K562 (cell line): ENCODE results near the gene CREB3L2. TPM values are rescaled to one million over a fixed set of nuclear protein-coding genes. Genes with fewer than 3 reads are reported as not detected.

Experiments
- CBFA2T2 ChIP-seq: fragments of 450-650 bp; conservative IDR thresholded peaks from 2 replicates; pipeline ENCODE4 v1.6.1; 2017; ENCODE audit warnings: mild to moderate bottlenecking
- EWSR1 ChIP-seq: fragments of 450-650 bp; IDR thresholded peaks from 2 replicates; pipeline ENCODE4 v1.6.1; 2018; ENCODE audit warnings: borderline replicate concordance, mild to moderate bottlenecking, low read depth, moderate library complexity; ENCODE audit not compliant: partially characterized antibody
- PCBP2 ChIP-seq: fragments of 200-400 bp; formaldehyde crosslinking; IDR thresholded peaks from 2 replicates; pipeline ENCODE4 v1.6.1; 2018; ENCODE audit warnings: low read length, low read depth, mild to moderate bottlenecking, moderate library complexity; ENCODE audit not compliant: poor library complexity, severe bottlenecking
- POLR3G ChIP-seq: IDR thresholded peaks from 2 replicates; pipeline ENCODE4 v1.6.1; 2011; ENCODE audit not compliant: insufficient read length, insufficient replicate concordance; ENCODE audit errors: extremely low read depth
- PPARD ChIP-seq: fragments of 250-450 bp; sonication (Bioruptor Pico); IDR thresholded peaks from 2 replicates; pipeline ENCODE4 v1.8.0; 2022; ENCODE audit warnings: inconsistent platforms, mild to moderate bottlenecking, moderate library complexity
- RHOXF2B ChIP-seq: fragments of 250-450 bp; sonication (Bioruptor Pico); conservative IDR thresholded peaks from 2 replicates; pipeline ENCODE4 v1.5.1; 2021
- SRSF3 ChIP-seq: fragments of 200-400 bp; formaldehyde crosslinking; IDR thresholded peaks from 2 replicates; pipeline ENCODE4 v1.6.1; 2016; ENCODE audit warnings: mild to moderate bottlenecking, low read length, moderate library complexity; ENCODE audit not compliant: insufficient read depth
- TCF3 ChIP-seq: sonication (generic); formaldehyde crosslinking; IDR thresholded peaks from 2 replicates; pipeline ENCODE4 v1.4.0; 2020; ENCODE audit warnings: mild to moderate bottlenecking, missing genetic modification reagents
- ZNF121 ChIP-seq: sonication (generic); formaldehyde crosslinking; conservative IDR thresholded peaks from 2 replicates; pipeline ENCODE4 v1.8.0; 2022; ENCODE audit warnings: missing genetic modification reagents
- ZNF3 ChIP-seq: fragments of 250-450 bp; sonication (Bioruptor Pico); IDR thresholded peaks from 2 replicates; pipeline ENCODE4 v1.5.0; 2021; ENCODE audit warnings: mild to moderate bottlenecking, moderate library complexity
- polyA plus RNA-seq, 8 experiments: library from polyadenylated mRNA; depleted of rRNA in 4 of 8; stranded (reverse) in 5 of 8; unstranded in 3 of 8; fragments of >200 nt; fragmentation: Nextera tagmentation in 2 of 8; fragmentation: Illumina TruSeq in 1 of 8; extraction: Ambion mirVana in 2 of 8; extraction: Trizol in 1 of 8; gene quantifications; 2 replicates each; pipeline versions ENCODE4 v1.2.1 to v1.2.3, GENCODE V29; 2011 to 2014; ENCODE audit warnings: inconsistent platforms in 1 of 8, missing spikeins in 1 of 8
- total RNA-seq, 7 experiments: library from RNA; depleted of rRNA in 6 of 7; stranded (reverse); fragments of >200 nt in 6 of 7; fragmentation: Illumina TruSeq in 2 of 7; extraction: Trizol in 2 of 7; gene quantifications; 2 replicates each; pipeline versions ENCODE4 v1.2.1 to v1.2.3, GENCODE V29; 2011 to 2021; ENCODE audit warnings: low replicate concordance in 1 of 7
- TF ChIP-seq, protein P1 (sequence below): fragments of 150-350 bp; IDR thresholded peaks from 2 replicates; pipeline ENCODE4 v1.6.1; 2014; ENCODE audit warnings: low read depth, mild to moderate bottlenecking, low read length, borderline replicate concordance
- TF ChIP-seq, protein P2 (sequence below): fragments of 250-450 bp; sonication (Bioruptor Pico); IDR thresholded peaks from 2 replicates; pipeline ENCODE4 v1.4.0; 2020; ENCODE audit warnings: borderline replicate concordance
- TF ChIP-seq, protein P3 (sequence below): fragments of 450-650 bp; IDR thresholded peaks from 2 replicates; pipeline ENCODE4 v1.6.1; 2016; ENCODE audit warnings: antibody characterized with exemption

CREB3L2 gene
- total and polyA plus RNA-seq, 9 of the 15 experiments (the other 6 are each of a cell fraction or from before 2014, with no cell fraction given), result 7.1 to 45.6 (median 15.8) TPM

DNA sequence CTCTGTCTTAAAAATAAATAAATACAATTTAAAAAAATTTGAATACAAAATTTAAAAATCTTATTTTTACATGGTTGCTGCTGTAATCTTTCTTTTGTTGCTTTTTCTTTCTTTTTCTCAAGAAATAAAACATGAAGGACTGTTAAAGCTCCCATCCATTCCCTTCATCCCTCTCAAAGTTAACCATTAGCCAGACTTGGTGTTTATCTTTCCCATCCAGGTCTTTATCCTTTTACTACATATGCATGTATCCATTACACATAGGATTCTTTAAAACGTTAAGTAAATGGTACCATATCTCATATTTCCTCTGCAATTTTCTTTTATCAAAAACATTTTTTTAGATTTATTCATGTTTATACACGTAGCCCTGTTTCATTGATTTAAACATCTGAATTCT is 70.1 kb downstream of the CREB3L2 start (continued):
- TF ChIP-seq, protein P1, sequence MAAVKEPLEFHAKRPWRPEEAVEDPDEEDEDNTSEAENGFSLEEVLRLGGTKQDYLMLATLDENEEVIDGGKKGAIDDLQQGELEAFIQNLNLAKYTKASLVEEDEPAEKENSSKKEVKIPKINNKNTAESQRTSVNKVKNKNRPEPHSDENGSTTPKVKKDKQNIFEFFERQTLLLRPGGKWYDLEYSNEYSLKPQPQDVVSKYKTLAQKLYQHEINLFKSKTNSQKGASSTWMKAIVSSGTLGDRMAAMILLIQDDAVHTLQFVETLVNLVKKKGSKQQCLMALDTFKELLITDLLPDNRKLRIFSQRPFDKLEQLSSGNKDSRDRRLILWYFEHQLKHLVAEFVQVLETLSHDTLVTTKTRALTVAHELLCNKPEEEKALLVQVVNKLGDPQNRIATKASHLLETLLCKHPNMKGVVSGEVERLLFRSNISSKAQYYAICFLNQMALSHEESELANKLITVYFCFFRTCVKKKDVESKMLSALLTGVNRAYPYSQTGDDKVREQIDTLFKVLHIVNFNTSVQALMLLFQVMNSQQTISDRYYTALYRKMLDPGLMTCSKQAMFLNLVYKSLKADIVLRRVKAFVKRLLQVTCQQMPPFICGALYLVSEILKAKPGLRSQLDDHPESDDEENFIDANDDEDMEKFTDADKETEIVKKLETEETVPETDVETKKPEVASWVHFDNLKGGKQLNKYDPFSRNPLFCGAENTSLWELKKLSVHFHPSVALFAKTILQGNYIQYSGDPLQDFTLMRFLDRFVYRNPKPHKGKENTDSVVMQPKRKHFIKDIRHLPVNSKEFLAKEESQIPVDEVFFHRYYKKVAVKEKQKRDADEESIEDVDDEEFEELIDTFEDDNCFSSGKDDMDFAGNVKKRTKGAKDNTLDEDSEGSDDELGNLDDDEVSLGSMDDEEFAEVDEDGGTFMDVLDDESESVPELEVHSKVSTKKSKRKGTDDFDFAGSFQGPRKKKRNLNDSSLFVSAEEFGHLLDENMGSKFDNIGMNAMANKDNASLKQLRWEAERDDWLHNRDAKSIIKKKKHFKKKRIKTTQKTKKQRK, result no peak
- TF ChIP-seq RHOXF2B (CRISPR knock-in tag) (no peak), PCBP2 (no peak), POLR3G (no peak), TCF3 (CRISPR knock-in tag) (peak; percentile 42), EWSR1 (no peak), ZNF121 (CRISPR knock-in tag) (no peak), CBFA2T2 (0 out of 2 replicates have a peak, but pooled peaks have one; percentile 20), PPARD (CRISPR knock-in tag) (no peak), ZNF3 (no peak), SRSF3 (no peak)
- TF ChIP-seq, protein P2, sequence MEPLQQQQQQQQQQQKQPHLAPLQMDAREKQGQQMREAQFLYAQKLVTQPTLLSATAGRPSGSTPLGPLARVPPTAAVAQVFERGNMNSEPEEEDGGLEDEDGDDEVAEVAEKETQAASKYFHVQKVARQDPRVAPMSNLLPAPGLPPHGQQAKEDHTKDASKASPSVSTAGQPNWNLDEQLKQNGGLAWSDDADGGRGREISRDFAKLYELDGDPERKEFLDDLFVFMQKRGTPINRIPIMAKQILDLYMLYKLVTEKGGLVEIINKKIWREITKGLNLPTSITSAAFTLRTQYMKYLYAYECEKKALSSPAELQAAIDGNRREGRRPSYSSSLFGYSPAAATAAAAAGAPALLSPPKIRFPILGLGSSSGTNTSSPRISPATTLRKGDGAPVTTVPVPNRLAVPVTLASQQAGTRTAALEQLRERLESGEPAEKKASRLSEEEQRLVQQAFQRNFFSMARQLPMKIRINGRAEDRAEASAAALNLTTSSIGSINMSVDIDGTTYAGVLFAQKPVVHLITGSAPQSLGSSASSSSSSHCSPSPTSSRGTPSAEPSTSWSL (CRISPR knock-in tag), result no peak
- TF ChIP-seq, protein P3, sequence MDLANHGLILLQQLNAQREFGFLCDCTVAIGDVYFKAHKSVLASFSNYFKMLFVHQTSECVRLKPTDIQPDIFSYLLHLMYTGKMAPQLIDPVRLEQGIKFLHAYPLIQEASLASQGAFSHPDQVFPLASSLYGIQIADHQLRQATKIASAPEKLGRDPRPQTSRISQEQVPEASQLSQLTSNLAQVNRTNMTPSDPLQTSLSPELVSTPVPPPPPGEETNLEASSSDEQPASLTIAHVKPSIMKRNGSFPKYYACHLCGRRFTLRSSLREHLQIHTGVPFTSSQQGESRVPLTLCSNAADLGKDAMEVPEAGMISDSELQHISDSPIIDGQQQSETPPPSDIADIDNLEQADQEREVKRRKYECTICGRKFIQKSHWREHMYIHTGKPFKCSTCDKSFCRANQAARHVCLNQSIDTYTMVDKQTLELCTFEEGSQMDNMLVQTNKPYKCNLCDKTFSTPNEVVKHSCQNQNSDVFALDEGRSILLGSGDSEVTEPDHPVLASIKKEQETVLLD, result no peak
